GM12874 (cell line): ENCODE results near the gene SORL1.

Experiments used
- CTCF ChIP-seq: IDR thresholded peaks from 2 replicates; pipeline ENCODE4 v1.5.1; 2011; ENCODE audit warnings: low read depth, mild to moderate bottlenecking, control low read depth, low read length, moderate library complexity; ENCODE audit not compliant: insufficient read depth

Gene SORL1

GRCh38 chr11:121449626-121450025 lies 2.5 kb upstream of the SORL1 start:
- TF ChIP-seq CTCF: no peak

GRCh38 chr11:121450401-121450800 lies 1.7 kb upstream of the SORL1 start:
- TF ChIP-seq CTCF: no peak

- no peak for TF ChIP-seq CTCF
These were observed 732 bp upstream of the SORL1 start for GRCh38 chr11:121451178-121451985.

- no peak for TF ChIP-seq CTCF
These were observed 566 bp downstream of the SORL1 start, which contains the start of gene SORL1-AS1 for GRCh38 chr11:121452609-121453150. TSS of gene SORL1-AS1 (minus strand) at chr11:121452967.

- TF ChIP-seq CTCF: no peak
These were observed 1.6 kb downstream of the SORL1 start for GRCh38 chr11:121453589-121454299.

GRCh38 chr11:121455115-121455514 lies 3.0 kb downstream of the SORL1 start:
- no peak for TF ChIP-seq CTCF

- TF ChIP-seq CTCF: no peak
These were observed 4.0 kb downstream of the SORL1 start for GRCh38 chr11:121456151-121456550.
